ENCODE data around the gene LIF. TPM values are rescaled to one million over a fixed set of nuclear protein-coding genes. Genes with fewer than 3 reads are reported as not detected.

The LIF gene
- total RNA-seq, 1 donor from 2014 or later, result 919 TPM

DNA sequence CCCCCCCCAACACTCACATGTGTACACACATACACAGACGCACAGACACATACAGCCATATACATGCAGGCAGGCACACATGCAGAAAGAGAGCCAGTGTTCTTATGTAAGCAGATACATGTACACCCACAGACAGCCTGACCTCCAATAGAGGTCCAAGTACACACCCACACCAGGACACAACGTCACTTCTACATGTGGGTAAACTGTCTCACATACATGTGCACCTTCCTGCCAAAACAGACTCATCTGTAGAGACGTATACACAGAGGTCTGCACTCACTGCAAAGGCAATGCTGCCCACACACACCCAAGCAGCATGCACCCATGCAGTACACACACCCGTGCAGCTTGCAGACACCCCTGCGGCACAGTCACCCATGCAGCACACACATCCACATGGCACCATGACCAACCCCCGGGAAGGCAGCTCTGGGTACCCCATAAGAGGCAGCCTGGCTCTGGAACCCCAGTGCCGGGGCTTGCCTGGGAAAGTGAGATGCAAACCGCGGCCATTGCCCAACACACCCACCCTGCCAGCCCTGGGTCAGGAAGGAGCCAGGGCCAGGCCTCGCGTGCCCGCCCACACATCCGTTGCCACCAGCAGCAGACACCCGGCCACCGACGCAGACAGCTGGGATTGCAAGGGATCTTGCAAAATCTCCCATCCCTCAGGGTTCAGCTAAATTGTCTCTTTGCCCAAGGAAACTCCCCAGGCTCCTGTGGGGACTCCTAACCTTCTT lies 32.7 kb upstream of the LIF start:
- H3K4me3 Mint-ChIP-seq (ENCODE audit: low read depth), result no peak overlapping the region
- H3K9me3 Mint-ChIP-seq, result no peaks in the 10 kb centered on the region
- no peaks in the 10 kb centered on the region for H3K27me3 Mint-ChIP-seq (ENCODE audit: low read depth)
- H3K36me3 Mint-ChIP-seq (ENCODE audit: low read depth), result peaks cover 22% of the 10 kb centered on the region
- no peak overlapping the region for H3K27ac Mint-ChIP-seq
- DNase-seq (ENCODE audit: low spot score), result no peak
- intact Hi-C loops (cut with micrococcal nuclease), result no loop called here
- H3K4me1 Mint-ChIP-seq (ENCODE audit: low read depth), result peaks cover 49% of the 10 kb centered on the region

DNA sequence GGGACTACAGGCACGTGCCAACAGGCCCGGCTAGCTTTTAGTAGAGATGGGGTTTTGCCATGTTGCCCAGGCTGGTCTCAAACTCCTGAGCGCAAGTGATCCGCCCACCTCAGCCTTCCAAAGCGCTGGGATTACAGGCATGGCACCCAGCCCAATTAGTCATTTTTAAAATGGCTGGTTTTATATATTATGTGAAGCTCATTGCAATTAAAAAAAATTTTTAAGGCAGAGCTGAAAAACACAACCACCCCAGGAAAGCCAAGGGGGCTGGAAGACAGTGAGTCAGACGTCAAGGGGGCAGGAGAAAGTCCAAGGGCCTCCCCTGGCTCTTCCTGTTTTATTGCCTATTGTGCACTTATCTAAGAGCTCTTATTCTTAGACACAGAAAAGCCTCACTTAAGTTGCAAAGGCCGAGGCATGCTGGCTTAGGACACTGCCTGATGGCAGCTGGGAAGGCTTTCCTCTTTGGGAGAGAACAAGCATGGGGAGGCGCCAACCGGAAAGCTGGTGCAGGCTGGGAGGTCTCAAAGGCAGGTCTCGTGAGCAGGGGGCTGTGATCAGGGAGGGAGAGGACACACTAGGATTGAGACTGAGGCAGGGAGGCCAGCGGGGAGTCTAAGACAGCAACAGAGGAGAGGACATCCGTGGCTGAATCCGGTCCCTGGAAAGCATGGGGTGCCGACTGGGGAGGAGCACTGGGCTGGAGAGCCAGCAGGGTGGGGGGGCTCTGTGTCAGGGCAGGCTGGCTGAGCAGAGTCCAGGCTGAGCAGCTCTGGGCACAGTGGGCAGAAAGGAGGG lies 31.2 kb upstream of the LIF start:
- peaks cover 34% of the 10 kb centered on the region for H3K36me3 Mint-ChIP-seq (ENCODE audit: low read depth)
- DNase-seq (ENCODE audit: low spot score), result no peak
- peak overlapping the region; percentile 12 for H3K27ac Mint-ChIP-seq
- H3K4me3 Mint-ChIP-seq (ENCODE audit: low read depth), result no peak overlapping the region
- no peaks in the 10 kb centered on the region for H3K27me3 Mint-ChIP-seq (ENCODE audit: low read depth)
- H3K4me1 Mint-ChIP-seq (ENCODE audit: low read depth), result peaks cover 53% of the 10 kb centered on the region
- H3K9me3 Mint-ChIP-seq, result no peaks in the 10 kb centered on the region
- intact Hi-C loops (cut with micrococcal nuclease), result no loop called here

DNA sequence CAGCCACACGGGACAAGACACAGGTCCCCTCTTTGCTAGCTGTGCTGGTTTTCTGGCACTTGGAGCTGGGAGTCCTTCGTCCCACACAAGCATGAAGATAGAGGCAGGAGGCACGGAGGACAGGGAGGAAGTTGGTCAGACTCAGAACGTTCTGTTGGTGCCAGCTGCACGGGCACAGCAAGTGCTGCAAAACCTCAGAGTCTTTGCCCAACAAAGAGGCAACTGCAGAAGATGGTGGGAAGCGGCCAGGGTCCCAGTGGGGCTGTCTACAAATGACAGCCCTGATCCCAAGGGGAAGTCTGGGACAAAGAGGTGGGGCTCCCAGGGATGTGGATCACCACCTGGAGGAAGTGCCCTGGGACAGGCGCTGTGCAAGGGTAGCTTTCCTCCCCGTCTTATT lies 29.5 kb upstream of the LIF start:
- H3K27ac Mint-ChIP-seq, result peak overlapping the region; percentile 54
- peaks cover 60% of the 10 kb centered on the region for H3K4me1 Mint-ChIP-seq (ENCODE audit: low read depth)
- H3K36me3 Mint-ChIP-seq (ENCODE audit: low read depth), result peaks cover 46% of the 10 kb centered on the region
- no peaks in the 10 kb centered on the region for H3K27me3 Mint-ChIP-seq (ENCODE audit: low read depth)
- intact Hi-C loops (cut with micrococcal nuclease), result no loop called here
- DNase-seq (ENCODE audit: low spot score), result no peak
- no peak overlapping the region for H3K4me3 Mint-ChIP-seq (ENCODE audit: low read depth)
- no peaks in the 10 kb centered on the region for H3K9me3 Mint-ChIP-seq

DNA sequence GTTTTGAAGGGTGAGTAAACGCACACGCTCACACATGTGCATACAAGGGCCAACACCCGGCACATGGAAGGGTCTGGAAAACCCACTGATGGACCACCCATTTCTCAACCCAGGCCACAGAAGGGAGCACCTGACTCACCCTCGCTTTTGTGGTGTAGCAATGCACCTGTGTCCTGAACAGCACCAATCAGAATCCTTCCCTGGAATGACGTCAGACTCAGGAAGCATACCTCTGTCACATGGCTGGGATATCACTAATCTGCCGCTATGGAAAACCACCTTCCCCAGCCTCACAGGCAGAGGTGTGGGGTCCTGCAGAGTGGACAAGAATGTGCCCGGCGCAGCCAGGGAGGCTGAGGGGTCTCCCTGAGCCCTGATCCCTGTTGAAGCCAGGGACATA lies 29.1 kb upstream of the LIF start:
- no peak overlapping the region for H3K4me3 Mint-ChIP-seq (ENCODE audit: low read depth)
- H3K27me3 Mint-ChIP-seq (ENCODE audit: low read depth), result no peaks in the 10 kb centered on the region
- peaks cover 61% of the 10 kb centered on the region for H3K4me1 Mint-ChIP-seq (ENCODE audit: low read depth)
- H3K27ac Mint-ChIP-seq, result peak overlapping the region; percentile 54
- intact Hi-C loops (cut with micrococcal nuclease), result no loop called here
- DNase-seq (ENCODE audit: low spot score), result no peak
- H3K9me3 Mint-ChIP-seq, result no peaks in the 10 kb centered on the region
- peaks cover 49% of the 10 kb centered on the region for H3K36me3 Mint-ChIP-seq (ENCODE audit: low read depth)

DNA sequence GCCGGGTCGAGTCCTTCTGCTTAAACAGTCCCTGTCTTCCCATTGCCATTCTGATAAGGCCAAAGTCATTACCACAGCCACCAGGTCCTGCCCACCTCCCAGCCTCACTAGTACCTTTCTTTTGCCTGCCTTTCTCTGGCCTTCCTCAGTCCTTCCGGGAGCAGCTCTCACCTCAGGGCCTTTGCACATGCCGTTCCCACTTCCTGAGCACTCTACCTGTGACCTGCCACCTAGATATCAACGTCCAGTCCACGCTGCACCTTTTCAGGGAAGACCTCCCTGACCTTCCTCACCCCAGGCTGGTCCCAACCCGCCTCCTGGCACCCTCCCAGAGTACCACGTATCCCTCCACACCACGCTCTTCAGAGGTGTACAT lies 27.9 kb upstream of the LIF start:
- intact Hi-C loops (cut with micrococcal nuclease), result no loop called here
- Mint-ChIP-seq H3K4me1 (ENCODE audit: low read depth) (peaks cover 62% of the 10 kb centered on the region), H3K27ac (peak overlapping the region; percentile 49), H3K4me3 (ENCODE audit: low read depth) (no peak overlapping the region), H3K36me3 (ENCODE audit: low read depth) (peaks cover 59% of the 10 kb centered on the region), H3K27me3 (ENCODE audit: low read depth) (no peaks in the 10 kb centered on the region), H3K9me3 (no peaks in the 10 kb centered on the region)
- DNase-seq (ENCODE audit: low spot score), result no peak

DNA sequence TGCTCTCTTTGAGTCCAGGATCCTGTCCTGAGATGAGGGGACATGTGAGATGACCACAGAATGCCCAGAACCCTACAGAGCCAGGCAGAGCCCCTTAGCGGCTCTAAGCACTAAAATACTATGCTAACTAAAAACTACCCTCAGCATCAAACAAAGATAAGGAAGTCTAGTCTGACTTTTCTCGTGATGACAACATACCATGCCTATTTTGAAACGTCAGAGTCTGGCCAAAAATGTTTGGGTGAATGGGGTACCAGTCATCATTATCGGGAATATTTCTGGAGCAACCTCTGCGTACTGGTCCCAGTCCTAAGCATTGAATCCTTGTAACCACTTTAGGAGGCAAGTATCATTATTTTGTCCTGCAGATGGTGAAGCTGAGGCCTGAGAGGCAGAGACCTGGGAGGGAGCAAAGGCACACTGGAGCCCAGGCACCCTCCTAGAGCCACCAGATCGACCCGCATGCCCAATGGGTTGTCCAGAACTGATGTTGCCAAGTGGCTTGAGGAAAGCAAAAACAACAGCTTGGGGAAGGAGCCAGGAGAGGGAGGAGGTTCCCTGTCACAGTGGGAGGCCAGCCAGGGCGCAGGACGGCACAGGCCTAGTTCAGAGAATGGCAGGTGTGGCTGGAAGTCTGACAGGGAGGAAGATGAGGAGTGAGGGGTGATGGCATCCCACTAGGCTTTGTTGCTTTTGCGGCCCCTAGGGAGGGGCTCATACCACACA lies 27.3 kb upstream of the LIF start:
- no peaks in the 10 kb centered on the region for H3K9me3 Mint-ChIP-seq
- H3K4me1 Mint-ChIP-seq (ENCODE audit: low read depth), result peaks cover 63% of the 10 kb centered on the region
- H3K4me3 Mint-ChIP-seq (ENCODE audit: low read depth), result no peak overlapping the region
- H3K36me3 Mint-ChIP-seq (ENCODE audit: low read depth), result peaks cover 65% of the 10 kb centered on the region
- no peaks in the 10 kb centered on the region for H3K27me3 Mint-ChIP-seq (ENCODE audit: low read depth)
- peak overlapping the region; percentile 36 for H3K27ac Mint-ChIP-seq
- DNase-seq (ENCODE audit: low spot score), result no peak
- intact Hi-C loops (cut with micrococcal nuclease), result no loop called here

DNA sequence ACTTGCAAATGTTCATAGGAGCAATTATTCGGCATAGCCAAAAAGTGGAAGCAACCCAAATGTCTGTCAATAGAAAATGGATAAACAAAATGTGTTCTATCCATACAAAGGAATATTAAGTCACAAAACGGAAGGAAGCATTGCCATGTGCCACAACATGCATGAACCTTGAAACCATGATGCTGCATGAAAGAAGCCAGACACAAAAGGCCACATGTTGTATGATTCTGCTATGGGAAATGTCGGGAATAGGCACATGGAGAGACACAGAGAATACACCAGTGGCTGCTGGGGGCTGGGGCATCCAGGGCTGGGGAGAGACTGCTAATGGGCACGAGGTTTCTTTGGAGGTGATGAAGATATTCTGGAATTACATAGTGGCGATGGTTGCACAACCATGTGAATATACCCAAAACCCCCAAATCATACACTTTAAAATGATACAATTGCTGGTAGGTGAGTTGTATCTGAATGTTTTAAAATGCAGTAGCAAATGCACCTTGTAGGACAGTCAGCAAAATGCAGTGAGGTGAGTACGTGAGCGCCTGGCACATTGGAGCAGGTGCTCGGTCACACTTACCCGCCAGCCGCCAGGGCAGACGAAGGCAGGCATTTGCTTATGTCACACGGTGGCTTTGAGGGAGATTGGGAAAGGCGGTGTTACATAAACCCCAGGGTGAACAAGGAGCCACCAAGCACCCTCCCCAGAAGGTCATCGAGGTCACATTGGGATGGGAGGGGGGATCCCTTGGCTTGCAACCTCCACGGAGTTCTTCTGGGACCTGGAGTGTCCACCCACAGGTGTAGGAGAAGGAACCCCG lies 26.4 kb upstream of the LIF start:
- no peak for DNase-seq (ENCODE audit: low spot score)
- H3K4me3 Mint-ChIP-seq (ENCODE audit: low read depth), result no peak overlapping the region
- no peaks in the 10 kb centered on the region for H3K9me3 Mint-ChIP-seq
- no peaks in the 10 kb centered on the region for H3K27me3 Mint-ChIP-seq (ENCODE audit: low read depth)
- intact Hi-C loops (cut with micrococcal nuclease), result no loop called here
- H3K36me3 Mint-ChIP-seq (ENCODE audit: low read depth), result peaks cover 73% of the 10 kb centered on the region
- H3K27ac Mint-ChIP-seq, result peak overlapping the region; percentile 11
- H3K4me1 Mint-ChIP-seq (ENCODE audit: low read depth), result peaks cover 68% of the 10 kb centered on the region

DNA sequence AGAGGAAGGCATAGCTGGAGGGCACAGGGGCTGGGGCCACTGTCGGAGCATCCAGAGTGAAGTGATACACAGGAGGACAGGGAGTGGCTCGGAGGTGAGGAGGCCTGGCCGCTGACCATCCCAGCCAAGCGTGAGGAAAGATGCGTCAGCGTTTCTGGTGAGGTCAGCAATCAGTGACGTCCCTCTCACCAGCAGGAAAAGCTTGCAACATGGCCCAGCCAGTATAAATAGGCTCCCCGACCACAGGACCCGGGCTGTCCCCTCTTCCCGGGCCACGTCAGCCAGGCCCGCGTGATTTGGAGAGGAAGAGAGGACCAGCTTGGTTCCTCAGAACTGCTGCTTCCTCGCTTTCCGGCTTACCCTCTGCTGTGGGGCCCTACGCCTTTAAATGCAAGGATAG lies 24.3 kb upstream of the LIF start:
- Mint-ChIP-seq H3K27ac (peak overlapping the region; percentile 14), H3K4me3 (ENCODE audit: low read depth) (no peak overlapping the region), H3K27me3 (ENCODE audit: low read depth) (no peaks in the 10 kb centered on the region), H3K36me3 (ENCODE audit: low read depth) (peaks cover 86% of the 10 kb centered on the region), H3K9me3 (no peaks in the 10 kb centered on the region), H3K4me1 (ENCODE audit: low read depth) (peaks cover 53% of the 10 kb centered on the region)
- intact Hi-C loops (cut with micrococcal nuclease), result no loop called here
- DNase-seq (ENCODE audit: low spot score), result no peak

DNA sequence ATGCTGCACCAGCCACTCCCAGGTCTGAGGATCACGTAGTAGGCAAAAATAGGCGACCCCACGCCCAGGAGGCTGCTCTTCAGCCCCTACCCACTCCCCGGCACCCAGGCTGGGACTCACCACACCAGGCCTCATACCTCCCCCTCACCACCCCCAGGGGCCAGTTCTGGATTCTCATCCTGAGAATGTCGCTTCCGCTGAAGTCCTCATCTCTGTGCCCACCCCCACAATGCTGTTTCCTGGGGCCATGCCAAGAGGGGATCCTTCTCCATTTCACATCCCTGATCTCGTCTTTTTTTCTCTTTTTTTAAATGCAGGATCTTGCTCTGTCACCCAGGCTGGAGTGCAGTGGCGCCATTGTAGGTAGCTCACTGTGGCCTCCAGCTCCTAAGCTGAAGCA lies 21.8 kb upstream of the LIF start:
- Mint-ChIP-seq H3K36me3 (ENCODE audit: low read depth) (peaks cover 88% of the 10 kb centered on the region), H3K9me3 (no peaks in the 10 kb centered on the region), H3K4me1 (ENCODE audit: low read depth) (peaks cover 41% of the 10 kb centered on the region), H3K27ac (peak overlapping the region; percentile 99), H3K4me3 (ENCODE audit: low read depth) (peak overlapping the region; percentile 96), H3K27me3 (ENCODE audit: low read depth) (no peaks in the 10 kb centered on the region)
- no peak for DNase-seq (ENCODE audit: low spot score)
- intact Hi-C loops (cut with micrococcal nuclease), result loop anchor here (5.0 to 10.0 kb wide), 4 partner anchors 46 to 696 kb away; partner anchors contain the start of genes MORC2, NF2 and TUG1

DNA sequence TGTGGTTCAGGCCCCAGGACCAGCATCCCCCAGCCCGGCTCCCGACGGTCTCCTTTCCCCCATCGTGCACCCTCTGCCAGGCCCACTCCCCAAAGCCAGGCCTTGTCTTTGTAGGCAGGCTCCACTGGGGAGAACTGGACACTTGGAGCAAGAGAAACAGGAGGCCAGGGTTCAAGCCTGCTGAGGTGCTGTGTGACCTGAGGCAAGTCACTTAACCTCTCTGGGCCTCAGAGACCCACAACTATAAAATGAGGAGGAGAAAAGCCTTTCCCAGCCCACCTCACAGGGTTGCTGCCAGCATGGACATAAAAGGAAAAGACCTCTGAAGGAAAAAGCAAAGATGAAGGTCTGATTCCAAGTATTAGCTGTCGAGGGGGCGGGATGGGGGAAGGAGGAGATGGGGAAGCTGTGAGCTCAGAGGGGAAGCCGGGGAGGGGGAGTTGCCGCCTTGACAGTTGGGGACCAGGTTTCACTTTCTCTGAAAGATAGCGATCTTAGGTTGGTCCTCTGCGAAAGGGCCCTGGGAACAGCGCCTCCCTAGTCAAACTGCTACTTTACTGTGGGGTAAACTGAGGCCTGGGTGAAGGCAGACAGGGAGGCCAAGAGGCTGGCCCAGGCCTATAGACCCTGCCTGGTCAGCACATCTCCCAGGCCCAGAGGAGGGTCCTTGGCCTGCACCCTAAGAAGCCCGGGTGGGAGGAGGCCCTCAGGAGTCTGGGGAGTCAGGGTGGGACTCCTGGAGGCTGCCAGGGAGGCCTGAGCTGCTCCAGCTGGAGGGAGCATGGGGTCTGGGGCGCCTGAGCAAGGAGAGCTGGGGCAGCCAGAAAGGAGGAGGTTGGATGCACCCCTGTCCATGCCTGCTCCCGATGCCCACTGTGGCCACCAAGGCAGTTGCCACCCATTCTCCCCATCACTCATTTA lies 21.1 kb upstream of the LIF start:
- peak overlapping the region; percentile 99 for H3K27ac Mint-ChIP-seq
- no peaks in the 10 kb centered on the region for H3K27me3 Mint-ChIP-seq (ENCODE audit: low read depth)
- peak; percentile 72 for DNase-seq (ENCODE audit: low spot score)
- intact Hi-C loops (cut with micrococcal nuclease), result loop anchor here (1.0 to 10.0 kb wide), 6 partner anchors 20 to 697 kb away; partner anchors contain the start of genes LIF, MORC2, NF2 and TUG1
- H3K36me3 Mint-ChIP-seq (ENCODE audit: low read depth), result peaks cover 88% of the 10 kb centered on the region
- H3K4me1 Mint-ChIP-seq (ENCODE audit: low read depth), result peaks cover 41% of the 10 kb centered on the region
- H3K4me3 Mint-ChIP-seq (ENCODE audit: low read depth), result peak overlapping the region; percentile 96
- no peaks in the 10 kb centered on the region for H3K9me3 Mint-ChIP-seq
